Chondrocyte (in vitro differentiated cells): ENCODE measurements around the gene PCDHA3. TPM values are rescaled to one million over a fixed set of nuclear protein-coding genes. Genes with fewer than 3 reads are reported as not detected.
A peak's percentile ranks its signal among the peaks of the same experiment; 100 is the strongest.
"Not testable (repeated sequence)": the region's sequence is repeated elsewhere in the genome, so short reads cannot be mapped to it uniquely, and the experiment has no call there.

Experiments
- DNase-seq: peaks from one replicate; pipeline ENCODE4 v3.0.0; 2021; ENCODE audit warnings: mixed read lengths, low spot score
- H3K27ac Mint-ChIP-seq: one replicate; pipeline ENCODE4 v1.8.0; 2021; ENCODE audit warnings: mild to moderate bottlenecking, moderate library complexity, mixed read lengths; ENCODE audit not compliant: unreplicated experiment
- H3K27me3 Mint-ChIP-seq: 2 replicates; pipeline ENCODE4 v1.8.0; 2021; ENCODE audit warnings: low read depth, mixed read lengths
- H3K36me3 Mint-ChIP-seq: 2 replicates; pipeline ENCODE4 v1.8.0; 2021; ENCODE audit warnings: low read depth, mixed read lengths
- H3K4me1 Mint-ChIP-seq: 2 replicates; pipeline ENCODE4 v1.8.0; 2021; ENCODE audit warnings: low read depth, mild to moderate bottlenecking, mixed read lengths
- H3K4me3 Mint-ChIP-seq: one replicate; pipeline ENCODE4 v1.8.0; 2021; ENCODE audit warnings: mild to moderate bottlenecking, moderate library complexity, mixed read lengths; ENCODE audit not compliant: unreplicated experiment
- H3K9me3 Mint-ChIP-seq: 2 replicates; pipeline ENCODE4 v1.8.0; 2021; ENCODE audit warnings: low read depth, mixed read lengths
- CTCF ChIP-seq: fragments of 200-600 bp; sonication (generic); IDR thresholded peaks from 2 replicates; pipeline ENCODE4 v1.5.0; 2021; ENCODE audit warnings: antibody characterized with exemption, mild to moderate bottlenecking, moderate library complexity
- total RNA-seq: library from RNA; stranded (reverse); gene quantifications from 3 replicates; pipeline ENCODE4 v1.2.1, GENCODE V29; 2021

Gene PCDHA3
- total RNA-seq, 1 donor from 2014 or later, result 0.20 TPM

- no peak for DNase-seq
- TF ChIP-seq CTCF, result peak; percentile 78
- H3K4me3 Mint-ChIP-seq, result peak within 1 kb of the TSS; percentile 82
- H3K9me3 Mint-ChIP-seq, result peaks cover 16% of the 10 kb centered on the region
- peaks cover 10% of the 10 kb centered on the region for H3K36me3 Mint-ChIP-seq
- H3K27me3 Mint-ChIP-seq, result no peaks in the 10 kb centered on the region
- peaks cover 19% of the 10 kb centered on the region for H3K4me1 Mint-ChIP-seq
- peak within 1 kb of the TSS; percentile 85 for H3K27ac Mint-ChIP-seq
Observed at GRCh38 chr5:140827704-140828361, 27.0 kb downstream of the PCDHA3 start, which contains the start of gene PCDHA6. TSS of gene PCDHA6 (plus strand) at chr5:140827960. CDS start at chr5:140828092, 132 bp downstream.

GRCh38 chr5:140828362-140828737 lies 27.5 kb downstream of the PCDHA3 start:
- H3K36me3 Mint-ChIP-seq, result peaks cover 14% of the 10 kb centered on the region
- no peak for DNase-seq
- H3K27ac Mint-ChIP-seq, result peak overlapping the region; percentile 85
- peak; percentile 49 for TF ChIP-seq CTCF
- peaks cover 19% of the 10 kb centered on the region for H3K9me3 Mint-ChIP-seq
- H3K4me1 Mint-ChIP-seq, result peaks cover 19% of the 10 kb centered on the region
- H3K4me3 Mint-ChIP-seq, result peak overlapping the region; percentile 82
- H3K27me3 Mint-ChIP-seq, result no peaks in the 10 kb centered on the region

- not testable (repeated sequence) for DNase-seq, H3K27ac Mint-ChIP-seq, H3K4me3 Mint-ChIP-seq, H3K27me3 Mint-ChIP-seq
- Mint-ChIP-seq H3K36me3 (peaks cover 21% of the 10 kb centered on the region), H3K4me1 (peaks cover 19% of the 10 kb centered on the region), H3K9me3 (peaks cover 21% of the 10 kb centered on the region)
Observed at GRCh38 chr5:140829511-140830501, 28.9 kb downstream of the PCDHA3 start.

DNA sequence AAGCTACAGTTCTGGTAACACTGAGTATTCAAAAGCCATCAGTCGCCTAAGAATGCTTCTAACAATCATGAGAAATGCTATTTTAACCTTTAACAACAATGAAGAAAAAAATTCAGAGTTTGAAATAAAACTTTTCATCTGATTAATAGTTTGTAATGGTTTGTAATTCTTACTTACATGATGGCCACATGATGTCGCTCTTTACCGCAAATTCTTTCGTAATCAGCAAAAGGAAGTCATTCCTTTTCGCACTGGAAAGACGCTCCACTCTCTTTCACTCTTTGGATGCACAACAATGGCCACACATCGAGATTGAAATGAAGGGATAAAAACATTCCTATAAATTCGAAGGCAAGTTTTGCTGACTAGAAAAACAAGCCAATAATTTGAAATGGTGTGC lies 33.1 kb downstream of the PCDHA3 start, which contains the start of gene PCDHA7:
TSS of gene PCDHA7 (plus strand) at position 277 of the 400 bp plus-strand sequence. CDS start at position 392, 115 bp downstream.
- peaks cover 17% of the 10 kb centered on the region for H3K9me3 Mint-ChIP-seq
- no peak for TF ChIP-seq CTCF
- H3K27me3 Mint-ChIP-seq, result no peaks in the 10 kb centered on the region
- H3K4me1 Mint-ChIP-seq, result peaks cover 10% of the 10 kb centered on the region
- DNase-seq, result no peak
- H3K36me3 Mint-ChIP-seq, result peaks cover 17% of the 10 kb centered on the region
- H3K27ac Mint-ChIP-seq, result no peak within 1 kb of the TSS
- H3K4me3 Mint-ChIP-seq, result peak within 1 kb of the TSS; percentile 19

- peaks cover 17% of the 10 kb centered on the region for H3K36me3 Mint-ChIP-seq
- not testable (repeated sequence) for H3K27me3 Mint-ChIP-seq, H3K27ac Mint-ChIP-seq, DNase-seq
- H3K4me1 Mint-ChIP-seq, result peaks cover 10% of the 10 kb centered on the region
- peaks cover 17% of the 10 kb centered on the region for H3K9me3 Mint-ChIP-seq
- H3K4me3 Mint-ChIP-seq, result peak overlapping the region; percentile 19
Observed at GRCh38 chr5:140834439-140835008, 33.7 kb downstream of the PCDHA3 start.
